ENCODE results near the gene CDYL2. TPM values are rescaled to one million over a fixed set of nuclear protein-coding genes. Genes with fewer than 3 reads are reported as not detected.

The CDYL2 gene
- total RNA-seq, 1 donor from 2014 or later = 3.0 TPM

- H3K36me3 Mint-ChIP-seq = no peaks in the 10 kb centered on the region
- no peak for DNase-seq (ENCODE audit: low spot score in 2 of 2, unreplicated experiment in 2 of 2)
- no peak for TF ChIP-seq CTCF (IDR thresholded peaks at IDR 0.05; ENCODE audit: unreplicated experiment)
- H3K4me3 Mint-ChIP-seq = no peak overlapping the region
- H3K27me3 Mint-ChIP-seq (ENCODE audit: low read depth) = peaks cover 22% of the 10 kb centered on the region
- no peak overlapping the region for H3K27ac Mint-ChIP-seq
- peaks cover 9% of the 10 kb centered on the region for H3K9me3 Mint-ChIP-seq
- H3K4me1 Mint-ChIP-seq = no peaks in the 10 kb centered on the region
These were observed 137.8 kb downstream of the CDYL2 start for GRCh38 chr16:80666378-80667250.

- H3K4me3 Mint-ChIP-seq = no peak overlapping the region
- peaks cover 17% of the 10 kb centered on the region for H3K9me3 Mint-ChIP-seq
- peaks cover 22% of the 10 kb centered on the region for H3K27me3 Mint-ChIP-seq (ENCODE audit: low read depth)
- no peak for DNase-seq (ENCODE audit: low spot score in 2 of 2, unreplicated experiment in 2 of 2)
- H3K27ac Mint-ChIP-seq = no peak overlapping the region
- TF ChIP-seq CTCF (IDR thresholded peaks at IDR 0.05; ENCODE audit: unreplicated experiment) = no peak
- no peaks in the 10 kb centered on the region for H3K4me1 Mint-ChIP-seq
- no peaks in the 10 kb centered on the region for H3K36me3 Mint-ChIP-seq
These were observed 139.0 kb downstream of the CDYL2 start for GRCh38 chr16:80665356-80665755.

- no peak overlapping the region for H3K4me3 Mint-ChIP-seq
- DNase-seq (ENCODE audit: low spot score in 2 of 2, unreplicated experiment in 2 of 2) = no peak
- no peaks in the 10 kb centered on the region for H3K36me3 Mint-ChIP-seq
- peaks cover 22% of the 10 kb centered on the region for H3K27me3 Mint-ChIP-seq (ENCODE audit: low read depth)
- peaks cover 22% of the 10 kb centered on the region for H3K9me3 Mint-ChIP-seq
- TF ChIP-seq CTCF (IDR thresholded peaks at IDR 0.05; ENCODE audit: unreplicated experiment) = no peak
- no peak overlapping the region for H3K27ac Mint-ChIP-seq
- H3K4me1 Mint-ChIP-seq = no peaks in the 10 kb centered on the region
These were observed 139.6 kb downstream of the CDYL2 start for GRCh38 chr16:80664786-80665185.

- H3K27ac Mint-ChIP-seq = no peak overlapping the region
- no peak overlapping the region for H3K4me3 Mint-ChIP-seq
- H3K9me3 Mint-ChIP-seq = peaks cover 24% of the 10 kb centered on the region
- TF ChIP-seq CTCF (IDR thresholded peaks at IDR 0.05; ENCODE audit: unreplicated experiment) = no peak
- no peaks in the 10 kb centered on the region for H3K36me3 Mint-ChIP-seq
- H3K27me3 Mint-ChIP-seq (ENCODE audit: low read depth) = peaks cover 22% of the 10 kb centered on the region
- no peak for DNase-seq (ENCODE audit: low spot score in 2 of 2, unreplicated experiment in 2 of 2)
- H3K4me1 Mint-ChIP-seq = no peaks in the 10 kb centered on the region
These were observed 140.2 kb downstream of the CDYL2 start for GRCh38 chr16:80664226-80664625.

GRCh38 chr16:80663078-80663477, 141.3 kb downstream of the CDYL2 start:
- H3K4me3 Mint-ChIP-seq = no peak overlapping the region
- H3K4me1 Mint-ChIP-seq = no peaks in the 10 kb centered on the region
- TF ChIP-seq CTCF (IDR thresholded peaks at IDR 0.05; ENCODE audit: unreplicated experiment) = no peak
- peaks cover 22% of the 10 kb centered on the region for H3K27me3 Mint-ChIP-seq (ENCODE audit: low read depth)
- peaks cover 31% of the 10 kb centered on the region for H3K9me3 Mint-ChIP-seq
- H3K27ac Mint-ChIP-seq = no peak overlapping the region
- no peak for DNase-seq (ENCODE audit: low spot score in 2 of 2, unreplicated experiment in 2 of 2)
- no peaks in the 10 kb centered on the region for H3K36me3 Mint-ChIP-seq
